ENCODE data around the gene LDLR. TPM values are rescaled to one million over a fixed set of nuclear protein-coding genes. Genes with fewer than 3 reads are reported as not detected.
A peak's percentile ranks its signal among the peaks of the same experiment; 100 is the strongest.
"Not testable (repeated sequence)": the region's sequence is repeated elsewhere in the genome, so short reads cannot be mapped to it uniquely, and the experiment has no call there.

LDLR gene
- total RNA-seq, 1 donor from 2014 or later, result 121 TPM

GRCh38 chr19:11137542-11138384 is 48.5 kb downstream of the LDLR start:
- no peak for DNase-seq (ENCODE audit: low spot score)
- peaks cover 53% of the 10 kb centered on the region for H3K4me1 Mint-ChIP-seq (ENCODE audit: low read depth)
- no peaks in the 10 kb centered on the region for H3K36me3 Mint-ChIP-seq (ENCODE audit: low read depth)
- TF ChIP-seq, protein P1, sequence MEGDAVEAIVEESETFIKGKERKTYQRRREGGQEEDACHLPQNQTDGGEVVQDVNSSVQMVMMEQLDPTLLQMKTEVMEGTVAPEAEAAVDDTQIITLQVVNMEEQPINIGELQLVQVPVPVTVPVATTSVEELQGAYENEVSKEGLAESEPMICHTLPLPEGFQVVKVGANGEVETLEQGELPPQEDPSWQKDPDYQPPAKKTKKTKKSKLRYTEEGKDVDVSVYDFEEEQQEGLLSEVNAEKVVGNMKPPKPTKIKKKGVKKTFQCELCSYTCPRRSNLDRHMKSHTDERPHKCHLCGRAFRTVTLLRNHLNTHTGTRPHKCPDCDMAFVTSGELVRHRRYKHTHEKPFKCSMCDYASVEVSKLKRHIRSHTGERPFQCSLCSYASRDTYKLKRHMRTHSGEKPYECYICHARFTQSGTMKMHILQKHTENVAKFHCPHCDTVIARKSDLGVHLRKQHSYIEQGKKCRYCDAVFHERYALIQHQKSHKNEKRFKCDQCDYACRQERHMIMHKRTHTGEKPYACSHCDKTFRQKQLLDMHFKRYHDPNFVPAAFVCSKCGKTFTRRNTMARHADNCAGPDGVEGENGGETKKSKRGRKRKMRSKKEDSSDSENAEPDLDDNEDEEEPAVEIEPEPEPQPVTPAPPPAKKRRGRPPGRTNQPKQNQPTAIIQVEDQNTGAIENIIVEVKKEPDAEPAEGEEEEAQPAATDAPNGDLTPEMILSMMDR (IDR thresholded peaks at IDR 0.05), result peak; percentile 90
- H3K9me3 Mint-ChIP-seq (ENCODE audit: low read depth), result no peaks in the 10 kb centered on the region
- H3K4me3 Mint-ChIP-seq (ENCODE audit: unreplicated experiment), result peak overlapping the region; percentile 46
- no peaks in the 10 kb centered on the region for H3K27me3 Mint-ChIP-seq (ENCODE audit: low read depth)
- peak overlapping the region; percentile 98 for H3K27ac Mint-ChIP-seq (ENCODE audit: unreplicated experiment)

GRCh38 chr19:11138601-11139300 is 49.5 kb downstream of the LDLR start:
- TF ChIP-seq, protein P1 (IDR thresholded peaks at IDR 0.05), result no peak
- Mint-ChIP-seq H3K27ac (ENCODE audit: unreplicated experiment) (peak overlapping the region; percentile 98), H3K4me3 (ENCODE audit: unreplicated experiment) (no peak overlapping the region), H3K9me3 (ENCODE audit: low read depth) (no peaks in the 10 kb centered on the region), H3K27me3 (ENCODE audit: low read depth) (no peaks in the 10 kb centered on the region), H3K4me1 (ENCODE audit: low read depth) (peaks cover 63% of the 10 kb centered on the region), H3K36me3 (ENCODE audit: low read depth) (no peaks in the 10 kb centered on the region)
- peak; percentile 95 for DNase-seq (ENCODE audit: low spot score)

GRCh38 chr19:11140023-11140538 is 50.8 kb downstream of the LDLR start:
- H3K4me3 Mint-ChIP-seq (ENCODE audit: unreplicated experiment); H3K27me3 Mint-ChIP-seq (ENCODE audit: low read depth); H3K9me3 Mint-ChIP-seq (ENCODE audit: low read depth); DNase-seq (ENCODE audit: low spot score); H3K36me3 Mint-ChIP-seq (ENCODE audit: low read depth): not testable (repeated sequence)
- peaks cover 68% of the 10 kb centered on the region for H3K4me1 Mint-ChIP-seq (ENCODE audit: low read depth)
- H3K27ac Mint-ChIP-seq (ENCODE audit: unreplicated experiment), result peak overlapping the region; percentile 98

- peaks cover 72% of the 10 kb centered on the region for H3K4me1 Mint-ChIP-seq (ENCODE audit: low read depth)
- no peaks in the 10 kb centered on the region for H3K27me3 Mint-ChIP-seq (ENCODE audit: low read depth)
- DNase-seq (ENCODE audit: low spot score), result no peak
- no peak overlapping the region for H3K27ac Mint-ChIP-seq (ENCODE audit: unreplicated experiment)
- no peaks in the 10 kb centered on the region for H3K9me3 Mint-ChIP-seq (ENCODE audit: low read depth)
- H3K36me3 Mint-ChIP-seq (ENCODE audit: low read depth), result no peaks in the 10 kb centered on the region
- H3K4me3 Mint-ChIP-seq (ENCODE audit: unreplicated experiment), result no peak overlapping the region
- TF ChIP-seq, protein P1 (IDR thresholded peaks at IDR 0.05), result no peak
Observed at GRCh38 chr19:11140896-11141295, 51.6 kb downstream of the LDLR start.

DNA sequence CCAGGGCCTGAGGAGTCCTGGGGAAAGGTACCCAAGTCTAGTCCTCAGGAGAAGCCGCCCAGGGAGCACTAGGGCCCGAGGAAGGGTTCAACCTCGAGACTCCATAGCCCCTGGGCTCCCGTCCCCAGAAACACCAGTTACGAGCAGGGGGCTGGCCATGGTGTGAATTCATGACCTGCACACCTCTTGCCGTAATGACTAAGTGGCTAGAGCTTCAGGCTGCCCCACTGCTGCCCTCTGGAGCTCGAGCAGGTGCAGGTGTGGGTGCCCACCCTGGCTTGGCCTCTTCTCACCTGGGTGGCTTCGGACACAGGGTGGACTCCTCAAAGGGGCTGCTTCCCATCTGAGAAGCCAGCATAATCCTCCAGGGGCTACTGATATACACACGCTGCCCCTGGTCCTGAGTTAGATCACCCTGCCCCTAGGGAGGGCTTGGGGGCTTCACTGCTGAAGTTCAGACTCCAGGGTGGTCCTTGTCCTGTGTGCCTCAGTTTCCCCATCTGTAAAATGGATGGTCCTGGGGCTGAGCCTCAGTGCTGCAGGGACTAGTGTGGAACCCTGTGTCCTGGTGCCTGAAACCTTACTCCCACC is 52.8 kb downstream of the LDLR start:
- no peak for DNase-seq (ENCODE audit: low spot score)
- H3K4me3 Mint-ChIP-seq (ENCODE audit: unreplicated experiment), result no peak overlapping the region
- H3K4me1 Mint-ChIP-seq (ENCODE audit: low read depth), result peaks cover 64% of the 10 kb centered on the region
- H3K36me3 Mint-ChIP-seq (ENCODE audit: low read depth), result peaks cover 2% of the 10 kb centered on the region
- no peaks in the 10 kb centered on the region for H3K27me3 Mint-ChIP-seq (ENCODE audit: low read depth)
- no peaks in the 10 kb centered on the region for H3K9me3 Mint-ChIP-seq (ENCODE audit: low read depth)
- peak overlapping the region; percentile 69 for H3K27ac Mint-ChIP-seq (ENCODE audit: unreplicated experiment)
- TF ChIP-seq, protein P1 (IDR thresholded peaks at IDR 0.05), result peak; percentile 39

All from chondrocyte (in vitro differentiated cells).